ENCODE data around the gene NSUN2. TPM values are rescaled to one million over a fixed set of nuclear protein-coding genes. Genes with fewer than 3 reads are reported as not detected.

NSUN2 gene
- total RNA-seq, 5 donors from 2014 or later (not counting 1 experiment from before 2014, with no cell fraction given): 60.8 to 90.9 (median 68.7) TPM

DNA sequence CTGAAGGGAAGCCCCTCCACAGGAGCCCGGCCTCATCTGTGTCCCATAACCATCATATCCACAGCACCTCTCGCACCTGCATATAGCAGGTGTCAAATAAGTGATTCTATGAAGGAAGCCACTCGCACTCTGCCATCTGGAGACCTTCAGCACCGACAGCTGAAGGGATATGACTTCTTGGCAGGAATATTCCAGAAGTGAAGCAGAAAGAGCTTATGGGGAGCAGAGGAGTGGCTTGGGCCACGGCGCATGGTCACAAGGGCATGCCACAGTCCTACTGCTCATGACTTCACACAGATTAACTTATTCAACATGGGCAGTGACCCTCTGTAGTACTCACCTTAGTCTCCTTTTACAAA is 80.9 kb downstream of the NSUN2 start:
- Mint-ChIP-seq H3K36me3 (no peaks in the 10 kb centered on the region), H3K9me3 (no peaks in the 10 kb centered on the region), H3K27me3 (peaks cover 18 to 22% of the 10 kb centered on the region in 2 donors), H3K4me1 (no peaks in the 10 kb centered on the region), H3K27ac (no peak overlapping the region), H3K4me3 (no peak overlapping the region)
- ATAC-seq (replicated peaks in 1 of 4) (no peak), DNase-seq (no peak)
- 89% methylated on average over 2 of the region's 6 CpGs for WGBS (ENCODE audit: insufficient coverage)
- Histone ChIP-seq H3K27ac (ENCODE audit: low read length) (no peak overlapping the region), H3K36me3 (ENCODE audit: control insufficient read depth in 2 of 2, extremely low read depth in 1 of 2, insufficient read depth in 1 of 2, low read length in 1 of 2) (no peaks in the 10 kb centered on the region), H3K4me3 (ENCODE audit: control insufficient read depth in 1 of 2, extremely low read depth in 1 of 2, low read length in 1 of 2) (no peak overlapping the region), H3K4me1 (ENCODE audit: control insufficient read depth in 1 of 2, extremely low read depth in 1 of 2, insufficient read depth in 2 of 2, low read length in 2 of 2) (no peaks in the 10 kb centered on the region), H3K9me3 (no peaks in the 10 kb centered on the region), H3K27me3 (replicated peaks in 1 of 2; ENCODE audit: control insufficient read depth in 2 of 2, extremely low read depth in 1 of 2, insufficient read depth in 2 of 2, low read length in 1 of 2) (peaks cover 0 to 46% of the 10 kb centered on the region in 2 experiments)
- ChIA-PET CTCF (no interaction called here), POLR2A (no interaction called here)

- peaks cover 17 to 19% of the 10 kb centered on the region in 2 donors for H3K27me3 Mint-ChIP-seq
- no peaks in the 10 kb centered on the region for H3K9me3 Mint-ChIP-seq
- H3K27ac Mint-ChIP-seq: no peak overlapping the region
- ChIA-PET POLR2A (no interaction called here), CTCF (no interaction called here)
- no peaks in the 10 kb centered on the region for H3K36me3 Mint-ChIP-seq
- no peak overlapping the region for H3K4me3 Mint-ChIP-seq
- no peaks in the 10 kb centered on the region for H3K4me1 Mint-ChIP-seq
- H3K9me3 ChIP-seq: no peaks in the 10 kb centered on the region
- H3K27ac ChIP-seq (ENCODE audit: low read length): no peak overlapping the region
- H3K4me3 ChIP-seq (ENCODE audit: control insufficient read depth in 1 of 2, extremely low read depth in 1 of 2, low read length in 1 of 2): no peak overlapping the region
- DNase-seq: no peak
- H3K4me1 ChIP-seq (ENCODE audit: control insufficient read depth in 1 of 2, extremely low read depth in 1 of 2, insufficient read depth in 2 of 2, low read length in 2 of 2): no peaks in the 10 kb centered on the region
- H3K27me3 ChIP-seq (replicated peaks in 1 of 2; ENCODE audit: control insufficient read depth in 2 of 2, extremely low read depth in 1 of 2, insufficient read depth in 2 of 2, low read length in 1 of 2): peaks cover 0 to 43% of the 10 kb centered on the region in 2 experiments
- no peak for ATAC-seq (replicated peaks in 1 of 4)
- WGBS (ENCODE audit: insufficient coverage): 93% methylated on average over 11 of the region's 17 CpGs
- no peaks in the 10 kb centered on the region for H3K36me3 ChIP-seq (ENCODE audit: control insufficient read depth in 2 of 2, extremely low read depth in 1 of 2, insufficient read depth in 1 of 2, low read length in 1 of 2)
Observed at GRCh38 chr5:6551287-6551954, 81.4 kb downstream of the NSUN2 start.

DNA sequence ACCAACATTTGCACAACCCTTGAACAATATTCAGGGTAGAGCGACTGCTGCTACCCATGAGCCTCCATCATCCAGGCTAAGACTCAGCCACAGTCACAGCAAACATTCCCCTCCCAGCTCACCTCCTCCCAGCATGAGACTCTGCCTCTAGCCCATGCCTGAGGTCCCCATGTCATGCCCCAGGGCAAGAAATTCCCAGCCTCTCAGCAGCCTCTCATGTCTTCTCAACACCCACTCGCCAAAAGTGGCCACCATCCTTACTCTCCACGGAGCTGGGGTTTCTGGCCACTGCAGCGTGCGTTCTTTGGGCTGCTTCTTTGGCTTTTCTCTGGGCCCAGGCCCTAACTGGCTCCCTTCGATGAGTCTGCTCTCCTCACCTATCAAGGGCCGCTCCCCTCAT is 82.2 kb downstream of the NSUN2 start:
- ChIA-PET CTCF (no interaction called here), POLR2A (no interaction called here)
- Histone ChIP-seq H3K4me1 (ENCODE audit: control insufficient read depth in 1 of 2, extremely low read depth in 1 of 2, insufficient read depth in 2 of 2, low read length in 2 of 2) (no peaks in the 10 kb centered on the region), H3K27ac (ENCODE audit: low read length) (no peak overlapping the region), H3K9me3 (no peaks in the 10 kb centered on the region), H3K36me3 (ENCODE audit: control insufficient read depth in 2 of 2, extremely low read depth in 1 of 2, insufficient read depth in 1 of 2, low read length in 1 of 2) (no peaks in the 10 kb centered on the region), H3K27me3 (replicated peaks in 1 of 2; ENCODE audit: control insufficient read depth in 2 of 2, extremely low read depth in 1 of 2, insufficient read depth in 2 of 2, low read length in 1 of 2) (peaks cover 0 to 35% of the 10 kb centered on the region in 2 experiments), H3K4me3 (ENCODE audit: control insufficient read depth in 1 of 2, extremely low read depth in 1 of 2, low read length in 1 of 2) (no peak overlapping the region)
- 72% methylated on average over 7 of the region's 7 CpGs for WGBS (ENCODE audit: insufficient coverage)
- ATAC-seq (replicated peaks in 1 of 4) (no peak), DNase-seq (no peak)
- no peaks in the 10 kb centered on the region for H3K9me3 Mint-ChIP-seq
- H3K36me3 Mint-ChIP-seq: no peaks in the 10 kb centered on the region
- H3K27me3 Mint-ChIP-seq: peaks cover 10 to 16% of the 10 kb centered on the region in 2 donors
- no peak overlapping the region for H3K27ac Mint-ChIP-seq
- H3K4me1 Mint-ChIP-seq: no peaks in the 10 kb centered on the region
- H3K4me3 Mint-ChIP-seq: no peak overlapping the region

Other genes starting within 250 kb of the NSUN2 start
- gene UBE2QL1, start 184.2 kb downstream of the NSUN2 start, total RNA-seq: under 1 TPM in 2 of 5 donors, not detected in 3; 0.06 to 0.14 TPM
- gene SRD5A1, start 396 bp upstream of the NSUN2 start, total RNA-seq: 10 to 100 TPM in 2 of 5 donors, 1 to 10 TPM in 3; 2.3 to 13.6 (median 9.6) TPM
- 10 to 100 TPM; 42.7 to 62.9 (median 45.6) TPM for gene TENT4A, start 80.4 kb upstream of the NSUN2 start, total RNA-seq

Measured in T-cell (primary cell).